HG03097 (cell line): ENCODE data around the gene CAMLG.
"Not testable (repeated sequence)": the region's sequence is repeated elsewhere in the genome, so short reads cannot be mapped to it uniquely, and the experiment has no call there.

Experiments used
- ATAC-seq: cut with Tn5 transposase; IDR thresholded peaks from one replicate; pipeline ENCODE4 v1.9.1; 2021; ENCODE audit not compliant: unreplicated experiment, low FRiP score

Gene CAMLG

DNA sequence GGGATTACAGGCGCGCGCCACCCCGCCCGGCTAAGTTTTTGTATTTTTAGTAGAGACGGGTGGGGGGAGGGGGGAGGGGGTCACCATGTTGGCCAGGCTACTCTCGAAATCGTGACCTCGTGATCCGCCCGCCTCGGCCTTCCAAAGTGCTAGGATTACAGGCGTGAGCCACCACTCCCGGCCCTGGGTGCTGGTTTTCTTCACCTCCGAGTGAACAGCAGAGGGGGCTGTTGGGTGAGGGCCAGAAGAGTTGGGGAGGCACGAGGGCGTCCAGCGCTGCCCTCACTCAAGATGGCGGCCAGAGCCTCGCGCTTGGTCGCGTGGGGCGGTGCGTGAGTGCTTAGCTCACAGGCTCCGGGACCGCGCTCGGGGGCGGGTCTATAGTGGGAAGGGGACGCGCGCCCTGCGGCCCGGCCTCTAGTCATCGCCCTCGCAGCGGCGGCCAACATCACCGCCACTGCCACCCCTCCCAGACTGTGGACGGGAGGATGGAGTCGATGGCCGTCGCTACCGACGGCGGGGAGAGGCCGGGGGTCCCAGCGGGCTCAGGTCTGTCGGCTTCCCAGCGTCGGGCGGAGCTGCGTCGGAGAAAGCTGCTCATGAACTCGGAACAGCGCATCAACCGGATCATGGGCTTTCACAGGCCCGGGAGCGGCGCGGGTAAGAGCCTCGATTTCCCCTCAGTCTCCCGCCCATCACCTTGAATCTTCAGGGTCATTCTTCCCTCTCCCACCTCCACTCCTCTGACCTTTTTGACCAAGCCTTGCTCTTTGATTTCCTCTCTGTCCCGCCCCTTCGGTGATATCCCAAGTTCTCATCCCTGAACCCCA is at the start of gene CAMLG:
CAMLG (plus strand) TSS at position 416 of the 830 bp plus-strand sequence; CDS start at position 489, 73 bp downstream.
- ATAC-seq = peak; percentile 93

DNA sequence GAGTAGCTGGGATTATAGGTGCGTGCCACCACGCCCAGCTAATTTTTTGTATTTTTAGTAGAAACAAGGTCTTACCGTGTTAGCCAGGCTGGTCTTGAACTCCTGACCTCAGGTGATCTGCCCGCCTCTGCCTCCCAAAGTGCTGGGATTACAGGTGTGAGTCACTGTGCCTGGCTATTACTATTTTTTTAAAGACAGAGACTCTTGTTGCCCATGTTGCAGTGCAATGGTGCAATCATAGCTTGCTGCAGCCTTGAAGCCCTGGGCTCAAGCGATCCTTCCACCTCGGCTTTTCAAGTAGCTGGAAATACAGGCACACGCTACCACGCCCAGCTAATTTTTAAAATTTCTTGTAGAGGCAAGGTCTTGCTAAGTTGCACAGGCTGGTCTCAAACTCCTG is 48.2 kb upstream of the CAMLG start:
- not testable (repeated sequence) for ATAC-seq

DNA sequence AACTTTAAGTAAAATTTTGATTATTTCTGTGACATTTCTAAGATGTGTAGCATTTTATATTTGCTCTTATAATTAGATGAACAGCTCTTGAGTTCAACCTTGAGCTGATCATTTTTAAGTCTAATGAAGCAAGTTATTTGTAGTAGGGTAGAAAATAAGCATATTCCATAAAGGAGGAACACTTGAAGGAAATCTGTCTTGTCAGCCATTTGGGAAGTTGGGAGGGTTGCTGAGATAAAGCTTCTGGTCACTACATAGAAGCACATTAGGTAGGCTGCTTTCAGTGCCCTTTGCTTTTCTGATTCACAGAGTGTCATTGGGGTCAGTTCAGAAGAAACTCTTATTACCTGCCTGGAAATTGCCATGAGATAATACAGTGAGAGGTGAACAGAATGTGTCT is 45.6 kb upstream of the CAMLG start:
- ATAC-seq = no peak

DNA sequence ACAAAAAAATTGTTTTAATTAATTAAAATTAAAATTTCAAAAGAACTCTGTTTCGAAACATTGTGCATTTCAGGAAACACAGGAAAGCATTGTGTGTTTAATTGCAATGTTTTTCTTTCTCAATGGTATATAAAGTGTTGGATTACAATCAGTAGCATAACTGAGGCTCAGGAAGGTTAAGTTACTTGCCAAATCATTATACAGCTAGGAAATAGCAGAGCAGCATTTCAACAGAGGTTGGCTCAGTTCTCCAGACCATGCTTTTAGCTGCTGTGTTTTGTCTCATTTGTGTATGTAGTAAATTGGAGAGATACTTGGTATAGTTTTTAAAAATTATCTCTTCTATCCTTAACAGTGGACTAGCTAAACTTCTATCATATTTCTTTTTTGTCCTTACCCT is 30.0 kb upstream of the CAMLG start:
- no peak for ATAC-seq

DNA sequence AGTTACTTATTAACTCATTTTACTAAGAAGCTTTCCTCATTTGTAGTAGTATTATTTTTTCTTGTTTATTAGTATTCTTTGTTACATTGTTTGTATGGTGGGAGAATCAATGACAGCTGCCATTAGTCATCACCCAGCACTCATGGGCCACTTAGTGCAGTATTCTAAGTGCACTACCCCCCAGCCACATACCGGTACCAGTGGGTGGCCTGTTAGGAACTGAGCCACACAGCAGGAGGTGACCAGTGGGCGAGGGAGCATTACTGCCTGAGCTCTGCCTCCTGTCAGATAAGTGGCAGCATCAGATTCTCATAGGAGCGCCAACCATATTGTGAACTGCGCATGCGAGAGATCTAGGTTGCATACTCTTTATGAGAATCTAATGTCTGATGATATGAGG is 24.2 kb upstream of the CAMLG start:
- ATAC-seq = no peak

DNA sequence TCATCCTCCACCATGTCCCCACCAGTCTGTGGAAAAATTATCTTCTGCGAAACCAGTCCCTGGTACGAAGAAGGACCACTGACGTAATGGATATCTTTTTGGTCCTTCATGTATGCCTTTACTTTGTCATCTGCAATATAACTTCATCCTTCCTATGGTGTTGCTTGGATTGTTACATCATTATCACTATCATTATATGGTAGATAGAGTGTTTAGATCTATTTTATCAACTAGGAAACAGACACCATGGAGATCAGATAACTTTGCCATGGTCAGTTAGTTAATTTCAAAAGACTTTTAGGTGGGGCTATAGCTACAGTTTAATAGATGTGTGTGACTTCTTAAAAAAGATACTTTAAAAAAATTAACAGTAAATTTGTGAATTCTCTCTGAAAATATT is 23.8 kb upstream of the CAMLG start:
- no peak for ATAC-seq

DNA sequence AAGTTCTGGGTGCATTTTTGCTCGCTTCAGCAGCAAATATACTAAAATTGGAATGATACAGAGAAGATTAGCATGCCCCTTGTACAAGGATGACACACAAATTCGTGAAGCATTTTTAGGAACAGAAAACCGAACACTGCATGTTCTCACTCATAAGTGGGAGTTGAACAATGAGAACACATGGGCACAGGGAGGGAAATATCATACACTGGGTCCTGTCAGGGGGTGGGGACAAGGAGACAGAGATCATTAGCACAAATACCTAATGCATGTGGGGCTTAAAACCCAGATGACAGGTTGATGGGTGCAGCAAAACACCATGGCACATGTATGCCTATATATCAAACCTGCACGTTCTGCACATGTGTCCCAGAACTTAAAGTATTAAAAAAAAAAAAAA is 22.9 kb upstream of the CAMLG start:
- not testable (repeated sequence) for ATAC-seq

DNA sequence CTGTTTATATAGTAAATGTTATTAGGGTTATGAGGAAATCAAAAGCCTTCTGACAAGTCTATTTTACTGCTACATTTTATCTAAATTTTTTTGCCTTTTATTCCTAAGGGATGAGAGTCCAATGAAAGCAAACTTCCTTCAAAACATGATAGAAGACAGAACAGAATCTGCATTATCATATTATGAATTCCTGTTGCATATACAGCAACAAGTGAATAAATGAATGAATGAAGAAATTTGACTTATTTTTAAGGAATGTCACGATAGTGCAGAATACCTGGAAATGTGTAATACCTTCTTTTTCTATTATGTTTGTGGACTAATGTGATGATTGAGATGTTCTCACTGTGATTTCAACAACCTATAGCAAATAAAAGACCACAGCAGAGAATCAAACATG is 13.5 kb upstream of the CAMLG start:
- no peak for ATAC-seq

DNA sequence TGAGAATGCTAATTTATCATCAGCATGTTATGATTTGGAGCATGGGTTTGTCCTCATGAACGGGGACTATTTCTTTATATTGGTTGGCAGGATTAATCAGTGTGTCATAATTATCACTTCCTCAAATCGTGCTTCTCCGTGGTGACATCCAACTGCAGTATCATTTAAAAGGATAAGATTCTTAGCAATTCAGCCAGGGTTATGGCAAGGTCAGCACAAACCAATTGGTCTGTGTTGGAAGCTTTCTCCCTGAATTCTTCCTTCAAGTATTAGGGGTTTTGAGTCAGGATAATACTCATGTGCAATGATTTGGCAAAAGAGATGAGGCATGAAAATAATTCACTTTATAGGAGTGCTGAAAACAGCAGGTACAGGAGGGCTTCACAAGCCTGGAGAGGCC is 5.5 kb upstream of the CAMLG start:
- ATAC-seq = no peak

DNA sequence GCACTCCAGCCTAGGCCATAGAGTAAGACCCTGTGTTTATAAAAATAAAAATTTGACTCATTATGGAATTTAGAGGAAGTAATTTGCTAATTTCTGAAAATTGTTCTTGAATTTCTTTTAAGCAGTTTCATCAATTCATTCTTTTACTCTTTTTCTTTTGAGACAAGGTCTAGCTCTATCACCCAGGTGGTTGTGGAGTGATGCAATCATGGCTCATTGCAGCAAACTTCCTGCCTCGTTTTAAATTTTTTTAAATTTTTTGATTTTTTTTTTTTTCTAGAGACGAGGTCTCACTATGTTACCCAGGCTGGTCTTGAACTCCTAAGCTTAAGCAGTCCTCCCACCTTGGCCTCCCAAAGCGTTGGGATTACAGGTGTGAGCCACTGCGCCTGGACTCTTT is 3.1 kb upstream of the CAMLG start:
- ATAC-seq = no peak

DNA sequence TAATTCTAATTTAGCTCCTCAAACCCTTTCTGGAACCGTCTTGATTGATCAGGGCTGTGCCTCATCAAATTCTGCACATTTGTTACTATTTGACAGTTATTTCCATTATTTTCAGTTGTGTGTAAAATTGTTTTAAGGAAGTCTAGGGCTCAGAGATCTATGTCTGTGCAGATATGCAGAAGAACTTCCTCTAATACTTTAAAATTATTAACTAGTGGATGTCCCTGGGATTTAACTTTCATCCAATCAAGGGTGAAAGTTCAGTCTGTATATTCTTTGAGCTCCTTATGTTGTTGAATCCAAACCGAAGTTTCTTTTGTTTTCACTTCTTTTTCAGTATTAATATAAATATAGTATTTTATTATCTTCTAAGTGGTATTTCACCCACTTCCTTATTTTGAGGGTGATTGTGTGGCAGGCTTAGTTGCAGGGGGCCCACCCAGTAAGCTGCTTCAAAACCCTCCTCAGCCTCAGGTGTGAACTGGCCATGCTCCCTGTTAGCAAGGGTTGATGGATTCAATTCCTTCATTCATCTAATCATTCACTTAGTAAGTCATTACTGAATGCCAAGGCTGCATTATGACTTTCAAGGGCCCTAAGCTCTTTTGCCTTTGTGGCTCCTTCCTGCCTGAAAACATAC is 2.1 kb upstream of the CAMLG start:
- ATAC-seq = no peak

DNA sequence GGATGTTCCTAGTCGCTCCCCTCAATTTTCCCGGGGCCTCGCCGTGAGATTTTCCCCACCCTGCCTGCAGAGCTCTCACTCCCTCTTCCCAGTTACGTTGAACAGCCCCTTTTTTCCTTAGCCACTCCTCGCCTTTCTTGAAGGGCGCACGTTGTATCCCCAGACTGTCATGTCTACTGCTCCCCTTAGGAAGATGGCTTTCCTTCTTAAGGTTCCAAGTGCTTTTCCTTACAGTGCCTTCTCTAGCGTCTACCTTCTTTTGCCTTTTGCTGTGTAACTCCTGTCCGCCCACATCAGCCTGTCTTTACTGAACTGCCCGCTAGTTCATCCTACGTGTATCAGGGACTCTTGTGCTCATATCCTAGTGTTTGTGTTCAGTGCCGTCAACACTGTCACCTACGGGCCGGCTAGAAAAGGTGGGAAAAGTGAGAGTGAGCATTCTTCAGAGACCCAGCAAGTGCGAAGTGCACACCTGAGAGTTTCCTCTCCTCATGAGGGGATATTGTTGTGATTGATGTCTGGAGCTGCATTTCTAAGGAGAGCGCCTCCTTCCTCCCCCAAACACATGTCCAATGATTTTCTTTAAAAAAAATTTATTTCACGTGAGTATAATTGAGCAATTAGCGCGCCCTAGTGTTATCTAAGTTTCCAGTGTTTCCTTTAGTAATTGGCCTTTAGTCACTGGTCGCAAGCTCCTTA is 764 bp downstream of the CAMLG start:
- no peak for ATAC-seq

DNA sequence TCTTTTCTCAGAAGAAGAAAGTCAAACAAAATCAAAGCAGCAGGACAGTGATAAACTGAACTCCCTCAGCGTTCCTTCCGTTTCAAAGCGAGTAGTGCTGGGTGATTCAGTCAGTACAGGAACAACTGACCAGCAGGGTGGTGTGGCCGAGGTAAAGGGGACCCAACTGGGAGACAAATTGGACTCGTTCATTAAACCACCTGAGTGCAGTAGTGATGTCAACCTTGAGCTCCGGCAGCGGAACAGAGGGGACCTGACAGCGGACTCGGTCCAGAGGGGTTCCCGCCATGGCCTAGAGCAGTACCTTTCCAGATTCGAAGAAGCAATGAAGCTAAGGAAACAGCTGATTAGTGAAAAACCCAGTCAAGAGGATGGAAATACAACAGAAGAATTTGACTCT is 2.7 kb downstream of the CAMLG start:
- no peak for ATAC-seq

DNA sequence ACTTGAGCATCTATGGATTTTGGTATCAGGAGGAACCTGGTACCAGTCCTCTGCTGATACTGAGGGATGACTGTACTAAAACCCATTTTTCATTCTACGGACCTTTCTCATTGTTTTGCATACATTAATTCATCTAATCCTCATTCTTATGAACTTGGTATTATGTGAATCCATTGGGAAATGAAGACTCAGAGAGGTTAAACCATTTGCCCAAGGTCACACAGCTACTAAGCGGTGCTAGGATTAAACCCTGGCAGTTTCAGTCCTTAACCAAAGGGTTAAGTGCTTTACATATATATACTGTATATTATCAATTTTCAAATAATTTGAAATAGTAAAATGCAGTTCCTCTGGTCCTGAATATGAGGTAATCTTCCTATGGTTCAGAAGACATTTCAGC is 3.8 kb downstream of the CAMLG start:
- no peak for ATAC-seq

DNA sequence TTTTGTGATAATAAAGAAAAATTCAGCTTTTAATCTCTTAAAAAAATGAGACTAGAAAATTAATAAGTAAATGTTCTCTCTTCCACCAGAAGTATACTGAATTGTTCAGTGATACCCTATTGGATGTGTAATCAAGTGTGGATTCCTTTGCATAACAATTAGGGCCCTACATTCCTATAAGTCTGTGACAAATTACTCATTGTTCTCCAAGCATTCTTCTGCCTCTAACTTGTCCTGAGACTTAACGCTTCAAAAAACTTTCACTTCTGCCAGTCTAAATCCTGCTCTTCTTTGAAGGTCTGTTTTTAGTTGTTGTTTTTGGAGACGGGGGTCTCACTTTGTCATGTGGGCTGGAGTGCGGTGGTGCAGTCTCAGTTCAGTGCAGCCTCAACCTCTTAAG is 11.1 kb downstream of the CAMLG start:
- no peak for ATAC-seq

DNA sequence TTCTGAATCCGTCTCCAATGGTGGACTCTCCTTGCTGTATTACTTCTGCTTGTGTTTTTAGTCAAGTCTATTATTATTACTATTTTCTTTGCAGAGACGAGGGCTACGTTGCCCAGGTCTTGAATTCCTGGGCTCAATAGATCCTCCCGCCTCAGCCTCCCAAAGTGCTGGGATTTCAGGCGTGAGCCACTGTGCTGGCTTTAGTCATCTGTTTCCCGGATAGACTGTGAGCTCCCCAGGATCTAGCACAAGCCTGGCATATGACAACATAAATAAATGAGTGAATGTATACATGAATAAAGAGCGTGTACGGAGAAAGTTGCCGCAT is 19.8 kb downstream of the CAMLG start:
- no peak for ATAC-seq

DNA sequence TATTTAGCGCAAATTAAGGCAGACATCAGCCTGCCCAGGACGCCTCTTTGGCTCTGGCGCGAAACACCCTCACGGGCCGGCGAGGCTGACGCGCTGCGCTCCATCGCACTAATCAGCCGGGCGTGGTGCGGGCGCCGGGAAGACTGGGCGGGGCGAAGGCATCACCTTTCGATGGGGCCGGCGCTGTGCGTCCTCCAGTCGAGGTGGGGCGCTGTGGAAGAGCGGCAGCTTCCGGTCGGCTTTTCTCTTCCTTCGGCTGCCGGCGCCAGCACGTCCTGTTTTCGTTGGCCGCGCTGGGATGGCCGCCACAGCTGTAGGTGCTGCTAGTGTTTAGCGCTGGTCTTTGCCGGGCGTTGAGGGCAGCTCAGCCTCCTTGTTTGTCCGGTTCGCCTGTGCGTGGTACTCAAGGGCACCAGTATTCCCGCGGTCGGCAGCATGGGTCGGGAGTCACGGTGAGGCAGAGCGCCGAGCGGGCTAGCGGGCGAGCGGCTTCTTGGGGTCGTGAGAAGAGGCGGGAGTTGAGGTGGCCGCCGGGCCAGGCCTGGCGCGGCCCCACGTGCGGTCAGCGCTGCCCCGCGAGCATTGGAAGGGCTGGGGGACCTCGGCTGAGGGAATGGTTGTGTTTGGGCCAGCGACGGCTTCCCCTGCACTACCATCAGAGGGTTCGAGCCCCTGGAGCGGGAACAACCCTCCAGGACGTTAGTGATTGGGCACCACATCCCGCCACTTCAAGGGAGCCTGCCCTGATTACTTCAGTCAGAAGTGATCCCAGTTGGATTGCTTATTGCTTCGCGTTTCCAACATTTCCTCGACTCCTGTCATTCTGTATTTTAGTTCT is 20.4 kb downstream of the CAMLG start, which contains the start of gene DDX46:
DDX46 (plus strand) TSS at position 276 of the 838 bp plus-strand sequence; CDS start at position 436, 160 bp downstream.
- ATAC-seq = peak; percentile 95

DNA sequence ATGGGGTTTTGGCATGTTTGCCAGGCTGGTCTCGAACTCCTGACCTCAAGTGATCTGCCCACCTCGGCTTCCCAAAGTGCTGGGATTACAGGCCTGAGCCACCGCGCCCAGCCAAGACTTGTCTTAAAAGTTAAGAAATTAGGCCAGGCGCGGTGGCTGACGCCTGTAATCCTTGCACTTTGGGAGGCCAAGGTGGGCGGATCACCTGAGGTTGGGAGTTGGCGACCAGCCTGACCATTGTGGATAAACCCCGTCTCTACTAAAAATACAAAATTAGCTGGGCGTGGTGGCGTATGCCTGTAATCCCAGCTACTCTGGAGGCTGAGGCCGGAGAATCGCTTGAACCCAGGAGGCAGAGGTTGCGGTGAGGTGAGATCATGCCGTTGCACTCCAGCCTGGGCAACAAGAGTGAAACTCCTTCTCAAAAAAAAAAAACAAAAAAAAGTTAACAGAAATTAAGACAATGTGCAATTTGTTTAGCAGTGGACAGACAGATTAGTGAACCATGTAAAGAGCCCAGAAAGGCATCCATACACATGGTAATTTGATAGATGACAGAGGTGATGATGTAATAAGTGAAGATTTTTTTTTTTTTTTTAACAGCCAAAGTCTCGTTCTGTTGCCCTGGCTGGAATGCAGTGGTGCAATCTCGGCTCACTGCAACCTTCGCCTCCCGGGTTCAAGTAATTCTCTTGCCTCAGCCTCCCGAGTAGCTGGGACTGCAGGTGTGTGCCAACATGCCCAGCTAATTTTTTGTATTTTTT is 29.4 kb downstream of the CAMLG start:
- not testable (repeated sequence) for ATAC-seq

DNA sequence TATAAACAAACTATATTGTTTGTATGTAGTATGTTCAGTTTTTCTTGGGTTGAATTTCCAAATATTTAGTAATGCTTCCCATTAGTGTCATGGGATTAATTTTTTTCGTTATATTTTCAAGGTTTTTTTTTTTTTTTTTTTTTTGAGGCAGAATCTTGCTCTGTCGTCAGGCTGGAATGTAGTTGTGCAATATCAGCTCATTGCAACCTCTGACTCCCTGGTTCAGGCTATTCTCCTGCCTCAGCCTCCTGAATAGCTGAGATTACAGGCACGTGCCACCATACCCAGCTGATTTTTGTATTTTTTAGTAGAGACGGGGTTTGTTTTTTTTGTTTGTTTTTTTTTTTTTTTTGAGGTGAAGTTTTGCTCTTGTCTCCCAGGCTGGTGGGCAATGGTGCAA is 30.9 kb downstream of the CAMLG start:
- ATAC-seq = no peak
